GM21515 (cell line): ENCODE results near the gene PCGF3.
"Not testable (repeated sequence)": the region's sequence is repeated elsewhere in the genome, so short reads cannot be mapped to it uniquely, and the experiment has no call there.

Source experiments
- ATAC-seq: cut with Tn5 transposase; IDR thresholded peaks from one replicate; pipeline ENCODE4 v1.9.1; 2021; ENCODE audit not compliant: unreplicated experiment

The PCGF3 gene

GRCh38 chr4:793941-794621, 88.4 kb downstream of the PCGF3 start:
- no peak for ATAC-seq

GRCh38 chr4:794900-795725, 89.5 kb downstream of the PCGF3 start:
- ATAC-seq = no peak

- ATAC-seq = no peak
Observed at GRCh38 chr4:795726-796119, 90.1 kb downstream of the PCGF3 start.

GRCh38 chr4:796206-796605, 90.6 kb downstream of the PCGF3 start:
- no peak for ATAC-seq

- no peak for ATAC-seq
Observed at GRCh38 chr4:797066-797465, 91.4 kb downstream of the PCGF3 start.

- no peak for ATAC-seq
Observed at GRCh38 chr4:801436-802124, 95.9 kb downstream of the PCGF3 start.

- ATAC-seq = no peak
Observed at GRCh38 chr4:803884-804283, 98.3 kb downstream of the PCGF3 start.

GRCh38 chr4:804804-805203, 99.2 kb downstream of the PCGF3 start:
- ATAC-seq = no peak

GRCh38 chr4:806979-807378, 101.3 kb downstream of the PCGF3 start:
- not testable (repeated sequence) for ATAC-seq

- no peak for ATAC-seq
Observed at GRCh38 chr4:807792-808191, 102.2 kb downstream of the PCGF3 start.

GRCh38 chr4:808860-809570, 103.4 kb downstream of the PCGF3 start:
- ATAC-seq = no peak

GRCh38 chr4:813900-814299, 108.3 kb downstream of the PCGF3 start:
- ATAC-seq = no peak

- ATAC-seq = no peak
Observed at GRCh38 chr4:814312-814850, 108.7 kb downstream of the PCGF3 start.

GRCh38 chr4:815464-816146, 110.0 kb downstream of the PCGF3 start:
- no peak for ATAC-seq

- ATAC-seq = no peak
Observed at GRCh38 chr4:818106-818921, 112.7 kb downstream of the PCGF3 start.

- ATAC-seq = no peak
Observed at GRCh38 chr4:819401-820229, 114.0 kb downstream of the PCGF3 start.
